HTR-8/SVneo (cell line): ENCODE data around the gene FNDC3B.
"Not testable (repeated sequence)": the region's sequence is repeated elsewhere in the genome, so short reads cannot be mapped to it uniquely, and the experiment has no call there.

Experiments used
- DNase-seq: peaks from one replicate; pipeline ENCODE4 v3.0.0; 2011; ENCODE audit warnings: low spot score, mixed read lengths; ENCODE audit not compliant: insufficient read length
- FAIRE-seq: peaks from 2 replicates; lab custom pipeline; 2011; peaks lifted over from hg19 to GRCh38; lab: Jason Lieb, UNC

The FNDC3B gene

DNA sequence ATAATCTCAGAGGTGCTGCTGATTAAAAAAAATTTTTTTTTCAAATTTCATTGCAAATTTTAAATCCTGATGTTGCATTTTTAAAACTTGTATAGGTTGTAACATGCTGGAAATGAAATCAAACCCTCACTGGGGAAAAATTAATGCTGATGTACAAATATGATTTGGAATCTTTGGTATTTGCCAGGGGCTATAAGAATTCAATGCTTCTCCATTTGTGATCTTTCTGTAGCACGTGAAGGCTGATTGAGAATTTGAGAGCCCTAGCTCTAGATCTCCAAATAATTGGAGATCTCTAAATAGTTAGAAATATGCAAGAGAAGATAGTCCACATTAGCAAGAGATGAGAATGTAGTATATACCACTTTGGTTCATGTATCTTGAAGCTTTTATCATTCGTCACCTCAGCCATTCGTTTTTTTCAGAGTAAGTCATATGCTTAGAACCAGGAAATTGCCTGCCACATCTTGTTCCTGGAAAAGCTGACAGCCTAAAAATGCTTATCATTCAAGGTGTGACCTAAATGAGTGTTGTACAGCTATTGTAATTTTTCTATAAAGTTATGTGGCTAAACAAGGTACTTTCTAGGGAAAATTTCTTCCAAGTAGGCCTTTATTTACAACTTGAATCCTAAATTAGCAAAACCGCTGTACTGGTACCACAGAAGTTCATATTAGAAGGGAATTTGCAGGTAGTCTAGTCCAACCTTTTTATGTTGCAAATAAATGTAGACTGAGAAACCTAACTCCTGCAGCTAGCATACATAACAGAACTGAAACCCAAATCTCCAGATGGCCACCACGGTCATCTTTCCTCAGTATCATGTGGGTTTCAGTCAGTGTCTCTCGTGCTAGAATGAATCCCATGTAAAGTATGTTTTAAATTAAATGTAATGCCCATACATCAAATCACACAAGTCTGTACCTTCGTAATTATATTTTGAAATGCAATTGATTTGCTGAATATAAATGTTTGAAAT, 48.5 kb downstream of the FNDC3B start:
- DNase-seq (no peak), FAIRE-seq (no peak)

DNA sequence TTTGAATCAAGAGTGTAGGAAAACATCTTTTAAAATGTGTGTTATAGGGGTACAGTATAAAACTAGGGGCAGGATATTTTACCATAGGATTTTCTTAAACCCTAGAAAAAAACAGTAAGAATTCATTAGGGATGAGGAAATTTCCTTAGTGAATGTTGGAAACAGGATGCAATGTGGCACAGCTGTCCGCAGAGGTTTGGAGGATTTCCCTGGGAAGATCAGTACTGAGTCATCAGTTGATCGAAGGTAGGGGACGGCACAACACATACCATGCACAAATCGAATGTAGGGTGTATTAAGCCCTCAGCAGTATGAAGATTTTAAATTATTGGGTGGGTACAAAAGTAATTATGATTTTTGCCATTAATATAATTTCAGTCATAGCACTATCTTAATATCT, 49.9 kb downstream of the FNDC3B start:
- FAIRE-seq (no peak), DNase-seq (no peak)

- FAIRE-seq (no peak), DNase-seq (no peak)
These were observed 50.7 kb downstream of the FNDC3B start for GRCh38 chr3:172090035-172090434.

GRCh38 chr3:172092658-172093057, 53.3 kb downstream of the FNDC3B start:
- no peak for DNase-seq
- no peak for FAIRE-seq

DNA sequence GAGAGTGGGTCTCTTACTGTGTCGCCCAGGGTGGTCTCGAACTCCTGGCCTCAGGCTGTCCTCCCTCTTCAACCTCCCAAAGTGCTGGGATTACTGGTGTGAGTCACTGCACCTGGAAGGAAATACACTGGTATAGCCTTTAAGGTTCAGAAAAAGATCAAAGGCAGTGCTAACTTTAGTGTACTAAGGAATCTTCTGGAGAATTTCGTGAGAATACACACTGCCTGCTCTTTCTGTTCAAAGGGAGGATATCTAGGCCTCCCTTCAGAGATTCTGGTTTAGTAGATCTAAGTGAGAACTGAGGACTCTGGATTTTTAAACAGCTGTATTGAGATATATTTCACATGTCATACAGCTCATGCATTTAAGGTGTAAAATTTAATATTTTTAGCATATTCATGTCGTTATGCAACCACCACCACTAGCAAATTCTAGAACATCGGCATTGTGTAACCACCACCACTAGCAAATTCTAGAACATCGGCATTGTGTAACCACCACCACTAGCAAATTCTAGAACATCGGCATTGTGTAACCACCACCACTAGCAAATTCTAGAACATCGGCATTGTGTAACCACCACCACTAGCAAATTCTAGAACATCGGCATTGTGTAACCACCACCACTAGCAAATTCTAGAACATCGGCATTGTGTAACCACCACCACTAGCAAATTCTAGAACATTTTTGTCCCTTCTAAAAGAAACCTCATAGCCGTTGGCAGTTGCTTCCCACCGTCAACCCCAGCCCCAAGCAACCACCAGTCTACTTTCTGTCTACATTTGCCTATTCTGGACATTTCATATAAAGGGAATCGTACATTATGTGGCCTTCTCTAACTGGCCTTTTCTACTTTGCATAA, 54.4 kb downstream of the FNDC3B start:
- DNase-seq, FAIRE-seq: not testable (repeated sequence)

GRCh38 chr3:172094621-172095557, 55.5 kb downstream of the FNDC3B start:
- FAIRE-seq (no peak), DNase-seq (no peak)

GRCh38 chr3:172096881-172097420, 57.6 kb downstream of the FNDC3B start:
- FAIRE-seq (no peak), DNase-seq (no peak)

DNA sequence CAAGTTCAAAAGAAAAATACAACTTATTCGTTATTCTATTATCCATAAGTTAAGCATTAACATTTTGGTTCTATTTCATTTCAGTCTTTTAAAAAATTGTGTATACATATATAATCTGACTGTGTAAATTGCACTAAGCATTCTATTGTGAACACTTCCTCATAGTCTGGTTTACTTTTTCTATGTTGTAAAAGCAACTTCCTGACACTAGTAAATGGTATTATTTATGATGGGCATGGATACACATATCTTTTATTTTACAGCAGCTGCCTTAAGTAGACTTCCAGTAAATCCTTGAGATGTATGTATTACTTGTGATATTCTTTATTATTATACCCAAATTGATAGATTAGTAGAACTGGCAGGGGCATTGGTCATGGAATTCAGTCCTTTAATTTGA, 58.2 kb downstream of the FNDC3B start:
- no peak for DNase-seq

DNA sequence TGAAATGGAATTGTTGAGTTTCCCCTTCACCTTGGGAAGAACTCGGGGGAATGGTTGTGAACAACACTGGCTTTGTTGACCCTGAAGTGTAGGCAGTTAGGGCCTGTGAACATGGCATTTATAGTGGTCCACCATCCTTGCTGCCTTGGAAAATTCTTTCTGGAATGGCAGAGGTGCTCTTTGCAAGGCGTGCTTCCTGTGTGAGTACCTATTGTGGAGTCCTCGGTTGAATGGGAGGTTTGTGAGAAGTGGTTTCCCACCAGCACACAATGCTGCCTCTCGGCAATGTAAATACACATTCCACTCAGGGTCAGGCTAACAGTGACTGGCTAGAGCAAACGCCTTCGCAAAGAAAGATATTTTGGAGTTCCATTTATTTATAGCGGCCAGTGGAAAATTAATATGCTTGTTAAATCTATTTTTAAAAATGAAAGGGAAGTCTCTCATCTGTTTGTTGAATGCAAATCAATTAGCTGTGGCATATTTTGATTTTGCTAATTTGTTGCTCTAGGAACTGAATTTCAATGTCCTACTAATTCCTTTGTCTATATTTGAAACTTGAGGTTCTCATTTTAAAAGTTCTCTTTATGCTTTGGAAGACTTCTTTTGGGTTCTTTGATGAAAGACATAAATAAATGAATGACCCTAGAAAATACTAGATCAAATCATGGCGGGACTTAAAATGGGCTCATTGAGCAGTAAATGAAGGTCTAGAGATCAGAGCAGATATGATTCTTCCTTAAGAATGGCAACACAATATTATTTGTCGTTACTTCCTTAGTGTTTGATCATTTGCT, 59.5 kb downstream of the FNDC3B start:
- DNase-seq (no peak), FAIRE-seq (no peak)

More for the DNA sequence above, 58.2 kb downstream of the FNDC3B start:
- no peak for FAIRE-seq

DNA sequence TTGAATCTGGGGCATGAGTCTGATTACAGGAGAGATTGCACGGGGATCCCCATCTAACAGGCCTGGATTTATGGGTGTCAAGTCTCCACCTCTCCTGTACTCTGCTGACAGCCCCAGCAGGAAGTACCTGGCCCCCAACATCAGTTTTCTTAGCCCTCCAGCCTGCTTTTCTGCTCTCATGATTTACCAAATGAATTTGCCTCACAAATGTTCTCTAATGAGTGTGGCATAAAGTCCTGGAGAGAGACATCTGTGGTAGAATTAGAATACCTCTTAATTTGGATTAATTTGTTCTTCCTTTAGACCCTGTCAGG, 60.1 kb downstream of the FNDC3B start:
- FAIRE-seq = no peak
- DNase-seq = no peak

DNA sequence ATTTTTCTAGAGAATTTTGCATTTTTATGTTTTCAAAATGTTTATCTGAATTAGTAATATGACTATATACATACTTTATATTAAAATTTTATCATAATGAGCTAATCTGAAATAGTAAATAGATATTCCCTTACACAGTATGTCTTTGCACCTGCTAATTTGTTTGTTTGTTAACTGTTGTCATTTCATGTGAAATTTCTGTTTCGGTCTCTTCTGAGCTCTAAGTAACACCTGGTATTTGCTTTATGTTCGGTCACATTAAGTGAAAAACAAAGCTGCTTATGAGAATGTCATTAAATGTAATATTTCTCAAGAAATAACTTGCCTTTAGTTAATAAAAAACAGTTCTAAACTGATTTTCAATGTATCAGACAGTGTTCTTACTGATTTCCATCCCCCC, 61.1 kb downstream of the FNDC3B start:
- DNase-seq = no peak
- no peak for FAIRE-seq

DNA sequence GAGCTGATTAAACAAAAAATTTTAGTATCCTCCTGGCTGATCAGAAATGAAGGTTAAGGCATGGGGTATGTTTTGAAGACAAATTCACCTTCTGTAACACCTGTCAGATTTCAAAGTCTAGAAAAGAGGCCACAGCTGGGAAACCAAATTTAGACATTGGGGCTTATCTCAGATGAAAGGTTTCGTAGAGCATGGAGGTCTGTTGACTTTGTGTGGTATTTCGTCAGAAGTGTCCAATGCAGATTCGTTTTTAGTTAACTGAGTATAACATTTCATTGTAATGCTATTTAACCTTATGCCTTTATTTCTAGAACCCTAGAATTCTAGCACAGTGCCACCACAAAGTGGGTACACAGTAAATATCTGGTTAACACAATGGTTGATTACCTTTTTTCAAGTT, 61.7 kb downstream of the FNDC3B start:
- no peak for FAIRE-seq
- no peak for DNase-seq

- FAIRE-seq (no peak), DNase-seq (no peak)
These were observed 62.9 kb downstream of the FNDC3B start for GRCh38 chr3:172102123-172102882.

GRCh38 chr3:172102883-172103310, 63.5 kb downstream of the FNDC3B start:
- no peak for FAIRE-seq

DNA sequence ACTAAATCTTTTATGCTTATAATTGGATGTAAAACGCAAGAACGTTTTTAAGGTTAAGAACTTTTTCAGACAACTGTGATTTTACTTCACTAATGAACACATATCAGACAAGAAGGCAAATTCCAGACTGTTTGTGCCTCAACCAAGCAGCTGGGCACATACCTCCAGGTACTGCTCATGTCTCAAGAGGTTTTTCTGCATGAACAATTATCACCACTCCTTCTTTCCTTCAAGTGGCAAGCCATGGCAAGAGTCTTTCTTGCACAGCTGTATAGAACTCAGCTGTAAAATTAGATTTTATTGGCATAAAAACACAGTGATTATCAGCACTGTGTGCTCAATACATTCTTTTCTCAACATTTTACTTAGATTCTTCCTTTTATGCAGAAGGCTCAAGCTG, 64.3 kb downstream of the FNDC3B start:
- FAIRE-seq (no peak), DNase-seq (no peak)

More at GRCh38 chr3:172102883-172103310, 63.5 kb downstream of the FNDC3B start:
- DNase-seq = no peak

DNA sequence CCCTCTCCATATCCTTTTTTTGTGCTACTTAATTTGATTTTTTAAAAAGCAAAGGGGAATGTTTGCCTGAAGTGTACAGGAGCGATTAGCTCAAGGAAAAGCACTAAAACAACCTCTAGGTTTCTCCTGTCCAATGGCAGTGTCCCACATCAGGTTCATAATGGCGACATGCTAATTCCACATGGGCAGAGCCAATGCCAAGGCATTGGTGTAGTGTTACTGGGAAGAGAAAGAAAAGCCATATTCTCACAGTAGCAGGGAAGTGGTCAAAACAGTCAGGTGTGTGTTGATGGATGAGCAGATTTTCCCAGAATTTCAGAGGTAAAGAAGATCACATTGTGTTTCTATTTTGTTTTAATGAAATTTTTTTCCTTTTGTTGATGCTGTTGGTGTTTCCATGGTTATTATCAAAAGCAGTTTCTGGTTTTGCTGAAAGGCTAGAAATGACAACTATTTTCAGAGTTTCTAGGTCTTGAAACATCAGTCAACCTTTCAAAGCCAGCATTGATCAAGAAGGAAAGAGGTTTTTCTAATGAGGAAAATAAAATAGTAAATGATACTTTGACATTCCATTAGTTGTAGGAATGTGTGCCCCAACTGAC, 65.2 kb downstream of the FNDC3B start:
- FAIRE-seq = no peak

GRCh38 chr3:172106037-172106954, 66.9 kb downstream of the FNDC3B start:
- DNase-seq = no peak
- FAIRE-seq = no peak

More for the DNA sequence above, 65.2 kb downstream of the FNDC3B start:
- no peak for DNase-seq
